Measurements from ENCODE around the gene GGCX. TPM values are rescaled to one million over a fixed set of nuclear protein-coding genes. Genes with fewer than 3 reads are reported as not detected.

GGCX gene
- total RNA-seq, 1 experiment from 2014 or later = 60.5 TPM

DNA sequence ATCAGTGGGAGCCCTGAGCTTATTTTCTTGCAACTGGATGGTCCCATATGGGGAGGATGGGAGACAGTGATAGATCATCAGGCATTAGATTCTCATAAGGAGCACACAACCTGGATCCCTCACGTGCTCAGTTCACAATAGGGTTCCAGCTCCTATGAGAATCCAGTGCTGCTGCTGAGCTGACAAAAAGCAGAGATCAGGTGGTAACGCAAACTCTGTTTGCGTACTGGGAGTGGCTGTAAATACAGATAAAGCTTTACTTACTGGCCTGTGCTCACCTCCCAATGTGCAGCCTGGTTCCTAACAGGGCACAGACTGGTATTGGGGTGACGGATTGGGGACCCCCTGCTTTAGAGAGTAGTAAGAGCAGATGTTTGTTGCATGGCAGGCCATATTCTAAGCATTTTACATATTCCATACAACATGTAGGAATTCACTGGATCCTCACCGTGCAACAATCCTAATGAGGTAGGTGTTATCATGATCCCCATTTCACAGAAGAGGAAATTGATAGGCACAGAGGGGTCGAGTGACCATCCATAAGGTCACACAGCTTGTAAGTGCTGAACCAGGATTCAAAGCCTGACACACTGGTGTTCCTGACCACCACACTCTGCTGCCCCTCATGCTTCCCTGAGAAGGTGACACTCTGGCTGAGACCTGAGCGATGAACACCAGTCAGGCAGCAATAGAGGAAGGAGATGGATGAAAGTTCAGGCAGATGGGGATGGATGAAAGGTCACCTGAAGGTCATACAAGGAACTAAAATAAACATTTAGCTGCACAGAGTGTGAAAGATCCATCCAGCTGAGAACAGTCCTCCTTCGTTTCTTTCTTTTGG lies 38.0 kb downstream of the GGCX start:
- TF ChIP-seq EZH2 (IDR thresholded peaks at IDR 0.05; ENCODE audit: borderline replicate concordance, low read depth, low read length, poor library complexity, severe bottlenecking) = no peak
- TF ChIP-seq, protein P1, sequence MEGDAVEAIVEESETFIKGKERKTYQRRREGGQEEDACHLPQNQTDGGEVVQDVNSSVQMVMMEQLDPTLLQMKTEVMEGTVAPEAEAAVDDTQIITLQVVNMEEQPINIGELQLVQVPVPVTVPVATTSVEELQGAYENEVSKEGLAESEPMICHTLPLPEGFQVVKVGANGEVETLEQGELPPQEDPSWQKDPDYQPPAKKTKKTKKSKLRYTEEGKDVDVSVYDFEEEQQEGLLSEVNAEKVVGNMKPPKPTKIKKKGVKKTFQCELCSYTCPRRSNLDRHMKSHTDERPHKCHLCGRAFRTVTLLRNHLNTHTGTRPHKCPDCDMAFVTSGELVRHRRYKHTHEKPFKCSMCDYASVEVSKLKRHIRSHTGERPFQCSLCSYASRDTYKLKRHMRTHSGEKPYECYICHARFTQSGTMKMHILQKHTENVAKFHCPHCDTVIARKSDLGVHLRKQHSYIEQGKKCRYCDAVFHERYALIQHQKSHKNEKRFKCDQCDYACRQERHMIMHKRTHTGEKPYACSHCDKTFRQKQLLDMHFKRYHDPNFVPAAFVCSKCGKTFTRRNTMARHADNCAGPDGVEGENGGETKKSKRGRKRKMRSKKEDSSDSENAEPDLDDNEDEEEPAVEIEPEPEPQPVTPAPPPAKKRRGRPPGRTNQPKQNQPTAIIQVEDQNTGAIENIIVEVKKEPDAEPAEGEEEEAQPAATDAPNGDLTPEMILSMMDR (conservative IDR thresholded peaks at IDR 0.05; ENCODE audit: low read depth, low read length) = no peak
- no peaks in the 10 kb centered on the region for H3K36me3 ChIP-seq (ENCODE audit: insufficient read depth, low read length, poor library complexity, severe bottlenecking)
- peaks cover 12% of the 10 kb centered on the region for H3K4me1 ChIP-seq (ENCODE audit: insufficient read depth, low read length, poor library complexity, severe bottlenecking)
- H3K27me3 ChIP-seq (replicated peaks; ENCODE audit: insufficient read depth, low read depth, low read length, poor library complexity) = no peaks in the 10 kb centered on the region
- no peak overlapping the region for H3K4me3 ChIP-seq (ENCODE audit: low read depth, low read length, poor library complexity, severe bottlenecking)
- H3K27ac ChIP-seq (ENCODE audit: low read depth, low read length, poor library complexity, severe bottlenecking) = no peak overlapping the region
- H3K9me3 ChIP-seq (ENCODE audit: low read depth, low read length, poor library complexity, severe bottlenecking) = no peaks in the 10 kb centered on the region
- DNase-seq (ENCODE audit: low spot score) = no peak
- no TSS peak for BruUV-seq (replicated peaks)
- ChIA-PET POLR2A (ENCODE audit: low non-redundant PET) (no interaction called here), CTCF (no interaction called here)
- intact Hi-C loops (cut with micrococcal nuclease; ENCODE audit: unreplicated experiment) = no loop called here

- POLR2A ChIA-PET (ENCODE audit: low non-redundant PET) = no interaction called here
- no TSS peak for BruUV-seq (replicated peaks)
- Histone ChIP-seq H3K27ac (ENCODE audit: low read depth, low read length, poor library complexity, severe bottlenecking) (no peak overlapping the region), H3K27me3 (replicated peaks; ENCODE audit: insufficient read depth, low read depth, low read length, poor library complexity) (no peaks in the 10 kb centered on the region), H3K36me3 (ENCODE audit: insufficient read depth, low read length, poor library complexity, severe bottlenecking) (no peaks in the 10 kb centered on the region), H3K9me3 (ENCODE audit: low read depth, low read length, poor library complexity, severe bottlenecking) (no peaks in the 10 kb centered on the region), H3K4me3 (ENCODE audit: low read depth, low read length, poor library complexity, severe bottlenecking) (no peak overlapping the region), H3K4me1 (ENCODE audit: insufficient read depth, low read length, poor library complexity, severe bottlenecking) (peaks cover 12% of the 10 kb centered on the region)
- TF ChIP-seq, protein P1 (conservative IDR thresholded peaks at IDR 0.05; ENCODE audit: low read depth, low read length) = no peak
- no peak for TF ChIP-seq EZH2 (IDR thresholded peaks at IDR 0.05; ENCODE audit: borderline replicate concordance, low read depth, low read length, poor library complexity, severe bottlenecking)
- DNase-seq (ENCODE audit: low spot score) = no peak
- intact Hi-C loops (cut with micrococcal nuclease; ENCODE audit: unreplicated experiment) = no loop called here
- CTCF ChIA-PET = no interaction called here
Observed at GRCh38 chr2:85522090-85522647, 39.1 kb downstream of the GGCX start.

DNA sequence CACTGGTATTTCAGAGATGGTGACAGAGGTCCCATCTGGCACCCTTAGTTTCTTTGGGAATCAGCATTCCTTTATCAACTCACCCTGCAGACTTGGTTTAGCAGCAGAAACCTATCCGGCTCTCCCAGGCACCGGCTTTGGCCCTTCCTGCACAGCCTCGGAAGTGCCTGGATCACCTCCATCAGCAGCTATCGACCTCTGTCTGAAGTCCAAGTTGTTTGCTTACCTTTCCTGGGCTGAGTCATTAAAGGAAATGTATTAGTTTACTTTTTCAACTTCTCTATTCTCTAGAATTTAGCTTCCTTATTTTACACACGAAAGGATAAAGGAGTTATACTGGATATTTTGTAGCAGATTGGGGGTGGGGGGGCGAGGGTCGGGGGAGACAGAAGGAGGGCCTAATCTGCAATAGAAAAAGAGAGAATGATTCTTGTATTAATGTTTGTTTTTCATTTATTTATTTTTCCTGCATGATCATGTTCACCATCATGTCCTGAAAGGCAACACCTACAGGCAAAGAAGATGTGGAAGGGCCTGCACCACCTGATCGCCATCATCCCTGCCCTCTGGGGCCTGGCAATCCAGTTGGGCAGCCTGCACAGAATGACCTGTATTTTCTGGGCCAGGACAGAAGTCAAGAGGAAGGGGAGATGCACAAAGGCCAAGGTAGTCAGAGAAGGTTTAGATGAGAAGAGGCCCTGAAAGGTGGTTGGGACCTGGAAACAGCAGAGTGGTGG lies 44.5 kb downstream of the GGCX start:
- ChIA-PET CTCF (no interaction called here), POLR2A (ENCODE audit: low non-redundant PET) (no interaction called here)
- Histone ChIP-seq H3K4me3 (ENCODE audit: low read depth, low read length, poor library complexity, severe bottlenecking) (no peak overlapping the region), H3K27me3 (replicated peaks; ENCODE audit: insufficient read depth, low read depth, low read length, poor library complexity) (no peaks in the 10 kb centered on the region), H3K36me3 (ENCODE audit: insufficient read depth, low read length, poor library complexity, severe bottlenecking) (no peaks in the 10 kb centered on the region), H3K27ac (ENCODE audit: low read depth, low read length, poor library complexity, severe bottlenecking) (no peak overlapping the region), H3K9me3 (ENCODE audit: low read depth, low read length, poor library complexity, severe bottlenecking) (no peaks in the 10 kb centered on the region), H3K4me1 (ENCODE audit: insufficient read depth, low read length, poor library complexity, severe bottlenecking) (no peaks in the 10 kb centered on the region)
- intact Hi-C loops (cut with micrococcal nuclease; ENCODE audit: unreplicated experiment) = no loop called here
- BruUV-seq (replicated peaks) = no TSS peak
- no peak for DNase-seq (ENCODE audit: low spot score)
- no peak for TF ChIP-seq EZH2 (IDR thresholded peaks at IDR 0.05; ENCODE audit: borderline replicate concordance, low read depth, low read length, poor library complexity, severe bottlenecking)
- TF ChIP-seq, protein P1 (conservative IDR thresholded peaks at IDR 0.05; ENCODE audit: low read depth, low read length) = no peak
